Activated CD8-positive, alpha-beta memory T cell treated with anti-CD3 and anti-CD28 coated beads for 4 hours (primary cell): ENCODE results near the gene PCDHB16.

Experiments used
- DNase-seq, 2 donors: peaks; one replicate each; pipeline ENCODE4 v3.0.0-alpha.2; 2020; ENCODE audit warnings: low read depth in 2 of 2

The PCDHB16 gene

DNA sequence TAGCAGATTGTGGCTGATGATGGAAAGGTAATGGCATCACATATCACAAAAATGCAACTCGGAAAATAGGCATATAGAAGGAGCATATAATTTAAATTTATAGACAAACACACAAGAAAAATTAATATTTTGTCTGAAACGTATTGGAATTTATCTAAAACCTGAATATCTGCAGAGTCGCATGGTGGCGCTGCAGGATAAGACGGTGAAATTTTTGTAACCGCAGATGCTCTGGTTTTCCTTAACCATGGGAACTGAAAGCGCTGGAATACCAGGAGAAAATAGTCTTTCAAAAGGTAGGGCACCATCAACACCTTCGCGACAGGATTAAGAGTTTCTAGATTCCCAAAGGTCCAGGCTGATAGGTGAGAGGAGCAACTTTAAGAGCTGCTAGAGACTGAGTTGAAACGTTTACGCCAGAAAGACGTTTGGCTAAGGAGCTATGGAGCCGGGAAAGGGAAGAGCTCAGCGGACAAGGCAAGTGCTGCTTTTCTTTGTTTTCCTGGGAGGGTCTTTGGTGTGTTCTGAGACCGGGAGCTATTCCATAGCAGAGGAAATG is 52.0 kb downstream of the PCDHB16 start:
- DNase-seq, result no peak
